Thyroid gland (tissue), 4 donors: ENCODE measurements around the gene FYB1.

ENCODE experiments used
- POLR2A ChIP-seq, 2 donors: fragments of 450-650 bp; IDR thresholded peaks; one replicate each; pipeline ENCODE4 v1.6.1; 2017; ENCODE audit warnings: antibody characterized with exemption in 2 of 2, mild to moderate bottlenecking in 2 of 2, moderate library complexity in 1 of 2
- TF ChIP-seq, protein P1 (sequence below), 6 experiments: fragments of 200-600 bp in 3 of 6; fragments of 450-650 bp in 3 of 6; sonication (generic) in 3 of 6; IDR thresholded peaks; one replicate each; pipeline ENCODE4 v1.5.1; 2016 to 2019; ENCODE audit warnings: antibody characterized with exemption in 6 of 6, mild to moderate bottlenecking in 2 of 6, inconsistent platforms in 1 of 6, moderate library complexity in 1 of 6

- TF ChIP-seq, protein P1, sequence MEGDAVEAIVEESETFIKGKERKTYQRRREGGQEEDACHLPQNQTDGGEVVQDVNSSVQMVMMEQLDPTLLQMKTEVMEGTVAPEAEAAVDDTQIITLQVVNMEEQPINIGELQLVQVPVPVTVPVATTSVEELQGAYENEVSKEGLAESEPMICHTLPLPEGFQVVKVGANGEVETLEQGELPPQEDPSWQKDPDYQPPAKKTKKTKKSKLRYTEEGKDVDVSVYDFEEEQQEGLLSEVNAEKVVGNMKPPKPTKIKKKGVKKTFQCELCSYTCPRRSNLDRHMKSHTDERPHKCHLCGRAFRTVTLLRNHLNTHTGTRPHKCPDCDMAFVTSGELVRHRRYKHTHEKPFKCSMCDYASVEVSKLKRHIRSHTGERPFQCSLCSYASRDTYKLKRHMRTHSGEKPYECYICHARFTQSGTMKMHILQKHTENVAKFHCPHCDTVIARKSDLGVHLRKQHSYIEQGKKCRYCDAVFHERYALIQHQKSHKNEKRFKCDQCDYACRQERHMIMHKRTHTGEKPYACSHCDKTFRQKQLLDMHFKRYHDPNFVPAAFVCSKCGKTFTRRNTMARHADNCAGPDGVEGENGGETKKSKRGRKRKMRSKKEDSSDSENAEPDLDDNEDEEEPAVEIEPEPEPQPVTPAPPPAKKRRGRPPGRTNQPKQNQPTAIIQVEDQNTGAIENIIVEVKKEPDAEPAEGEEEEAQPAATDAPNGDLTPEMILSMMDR (IDR thresholded peaks at IDR 0.05), result no peak
- TF ChIP-seq POLR2A (IDR thresholded peaks at IDR 0.05), result no peak
Observed at GRCh38 chr5:39121922-39122321, 97.4 kb downstream of the FYB1 start.
